ENCODE data around the gene CCDC106.

CCDC106 gene

GRCh38 chr19:55624109-55625003 is 23.7 kb upstream of the CCDC106 start, which contains the start of gene ZNF784:
Gene ZNF784 (minus strand): TSS chr19:55624566. CDS start chr19:55624561, 5 bp downstream.
- ChIA-PET POLR2A (interaction anchor here (0.6 to 1.6 kb wide), 10 partner anchors 10 to 409 kb away, joined by 3 to 6 read pairs (median 4); partner anchors contain the start of genes FIZ1, ZNF581 and ZNF865), CTCF (interaction anchor here (1.1 to 7.6 kb wide), 9 partner anchors 11 to 484 kb away, joined by 3 to 74 read pairs (median 18); partner anchors contain the start of gene ZNF865)
- peak within 1 kb of the TSS; percentile 78 for H3K4me3 ChIP-seq (ENCODE audit: low read depth, low read length)
- no peak for TF ChIP-seq CTCF (IDR thresholded peaks at IDR 0.05; ENCODE audit: insufficient read depth, low read length, missing control alignments)
- DNase-seq (ENCODE audit: low read depth, low spot score) = no peak

GRCh38 chr19:55625004-55625326 is 23.0 kb upstream of the CCDC106 start:
- no peak for TF ChIP-seq CTCF (IDR thresholded peaks at IDR 0.05; ENCODE audit: insufficient read depth, low read length, missing control alignments)
- H3K4me3 ChIP-seq (ENCODE audit: low read depth, low read length) = peak overlapping the region; percentile 78
- POLR2A ChIA-PET = interaction anchor here (0.6 to 1.6 kb wide), 9 partner anchors 10 to 409 kb away, joined by 3 to 6 read pairs (median 4); partner anchors contain the start of genes FIZ1, ZNF581 and ZNF865
- DNase-seq (ENCODE audit: low read depth, low spot score) = no peak
- CTCF ChIA-PET = interaction anchor here (0.6 to 7.6 kb wide), 11 partner anchors 10 to 484 kb away, joined by 3 to 74 read pairs (median 10); partner anchors contain the start of gene ZNF865

GRCh38 chr19:55626350-55626749 is 21.7 kb upstream of the CCDC106 start:
- H3K4me3 ChIP-seq (ENCODE audit: low read depth, low read length) = no peak overlapping the region
- POLR2A ChIA-PET = no interaction called here
- CTCF ChIA-PET = interaction anchor here (0.7 to 7.6 kb wide), 9 partner anchors 9 to 486 kb away, joined by 3 to 74 read pairs (median 18); partner anchors contain the start of gene ZNF865
- TF ChIP-seq CTCF (IDR thresholded peaks at IDR 0.05; ENCODE audit: insufficient read depth, low read length, missing control alignments) = no peak
- no peak for DNase-seq (ENCODE audit: low read depth, low spot score)

GRCh38 chr19:55632463-55632834 is 15.6 kb upstream of the CCDC106 start:
- ChIA-PET CTCF (interaction anchor here (0.6 to 9.1 kb wide), 43 partner anchors 8 to 717 kb away, joined by 3 to 74 read pairs (median 6); partner anchors contain the start of genes CCDC106, NAT14, U2AF2 and ZNF581), POLR2A (interaction anchor here (0.8 to 1.9 kb wide), 2 partner anchors 10 to 44 kb away, joined by 3 to 8 read pairs; partner anchors contain the start of gene ZNF581)
- H3K4me3 ChIP-seq (ENCODE audit: low read depth, low read length) = no peak overlapping the region
- DNase-seq (ENCODE audit: low read depth, low spot score) = peak; percentile 84
- TF ChIP-seq CTCF (IDR thresholded peaks at IDR 0.05; ENCODE audit: insufficient read depth, low read length, missing control alignments) = peak; percentile 76

- TF ChIP-seq CTCF (IDR thresholded peaks at IDR 0.05; ENCODE audit: insufficient read depth, low read length, missing control alignments) = no peak
- no peak for DNase-seq (ENCODE audit: low read depth, low spot score)
- ChIA-PET POLR2A (interaction anchor here (1.9 kb wide), 1 partner anchor 9 kb away, joined by 8 read pairs; the partner anchor contains the start of gene ZNF581), CTCF (interaction anchor here (1.0 to 9.1 kb wide), 19 partner anchors 9 to 700 kb away, joined by 3 to 74 read pairs (median 24); partner anchors contain the start of genes CCDC106, NAT14, U2AF2 and ZNF579)
- H3K4me3 ChIP-seq (ENCODE audit: low read depth, low read length) = no peak overlapping the region
Observed at GRCh38 chr19:55633861-55634260, 14.2 kb upstream of the CCDC106 start.

All from AG04449 (cell line).